HCT116 (cell line): ENCODE measurements around the gene CADPS2. TPM values are rescaled to one million over a fixed set of nuclear protein-coding genes. Genes with fewer than 3 reads are reported as not detected.

ENCODE experiments used
- ATAC-seq: fragments of 200-7000 bp; cut with Tn5 transposase; 2 replicates; pipeline ENCODE4 v1.9.1; 2020; ENCODE audit warnings: mild to moderate bottlenecking, moderate library complexity
- BruUV-seq: library from RNA; stranded (reverse); fragments of 400-500 nt; replicated peaks from 2 replicates; lab custom pipeline; 2021; lab: Mats Ljungman, UMichigan
- CTCF ChIA-PET: fragments of 300-600 bp; sonication (Branson Sonifier 250); formaldehyde crosslinking; loops from one replicate; lab custom pipeline; 2021; ENCODE audit warnings: antibody characterized with exemption; lab: Charles Lee
- POLR2A ChIA-PET: fragments of 300-600, 350-600 bp; sonication (Branson Sonifier 250); formaldehyde crosslinking; loops from one replicate; lab custom pipeline; 2021; ENCODE audit warnings: antibody characterized with exemption; lab: Charles Lee
- RAD21 ChIA-PET, 2 experiments: fragments of 300-600 bp; sonication (Branson Sonifier 250); formaldehyde crosslinking; loops; one replicate each; lab custom pipeline; 2023; ENCODE audit warnings: low total read pairs in 2 of 2; ENCODE audit not compliant: uncharacterized antibody in 2 of 2, unreplicated experiment in 2 of 2, low non-redundant PET in 1 of 2; lab: Charles Lee
- DNase-seq: peaks from one replicate; pipeline ENCODE4 v3.0.0-alpha.2; 2010; ENCODE audit warnings: low read depth, low spot score
- H2AFZ ChIP-seq: fragments of 200-600 bp; shearing (Covaris generic), sonication (generic); 2 replicates; pipeline ENCODE4 v1.6.1; 2017; ENCODE audit warnings: low read depth, mixed run types, mixed read lengths, antibody characterized with exemption, low read length; ENCODE audit not compliant: poor library complexity, severe bottlenecking
- H3K27ac ChIP-seq: 2 replicates; pipeline ENCODE4 v1.5.1; 2012; ENCODE audit warnings: low read depth, low read length
- H3K27me3 ChIP-seq: fragments of 200-600 bp; sonication (generic); 2 replicates; pipeline ENCODE4 v1.6.1; 2016; ENCODE audit warnings: mixed run types, low read length, mixed read lengths; ENCODE audit not compliant: insufficient read depth
- H3K36me3 ChIP-seq, 2 experiments: fragments of 200-500 bp in 1 of 2; fragments of 200-600 bp in 1 of 2; sonication (Bioruptor generic) in 1 of 2; sonication (generic) in 1 of 2; 2 replicates each; pipeline versions ENCODE4 v1.5.1 to v1.6.1; 2014 to 2016; ENCODE audit warnings: low read length in 2 of 2, inconsistent platforms in 1 of 2, mixed read lengths in 1 of 2, mixed run types in 1 of 2; ENCODE audit not compliant: insufficient read depth in 2 of 2, control insufficient read depth in 1 of 2
- H3K4me1 ChIP-seq, 2 experiments: fragments of 200-600 bp in 1 of 2; sonication (generic) in 1 of 2; 2 replicates each; pipeline versions ENCODE4 v1.5.1 to v1.6.1; 2012 to 2017; ENCODE audit warnings: low read length in 2 of 2, inconsistent platforms in 1 of 2, mild to moderate bottlenecking in 1 of 2, mixed read lengths in 1 of 2, mixed run types in 1 of 2, moderate library complexity in 1 of 2; ENCODE audit not compliant: insufficient read depth in 2 of 2, control insufficient read depth in 1 of 2
- H3K4me2 ChIP-seq: fragments of 200-600 bp; sonication (generic); 2 replicates; pipeline ENCODE4 v1.6.1; 2017; ENCODE audit warnings: mixed run types, low read length, mixed read lengths
- H3K4me3 ChIP-seq, 2 experiments: fragments of 200-600 bp in 1 of 2; sonication (generic) in 1 of 2; replicated peaks in 1 of 2; 2 replicates each; pipeline ENCODE4 v1.5.1; 2011 to 2016; ENCODE audit warnings: low read length in 2 of 2, control low read depth in 1 of 2, low read depth in 1 of 2, mild to moderate bottlenecking in 1 of 2, mixed read lengths in 1 of 2, mixed run types in 1 of 2
- H3K79me2 ChIP-seq: fragments of 200-600 bp; sonication (generic); 2 replicates; pipeline ENCODE4 v1.6.1; 2017; ENCODE audit warnings: mild to moderate bottlenecking, mixed run types, low read length, moderate library complexity, mixed read lengths; ENCODE audit not compliant: insufficient read depth
- H3K9ac ChIP-seq: fragments of 200-600 bp; sonication (generic); 2 replicates; pipeline ENCODE4 v1.6.1; 2016; ENCODE audit warnings: low read length, mixed read lengths
- H3K9me2 ChIP-seq: fragments of 200-600 bp; sonication (generic), shearing (Covaris generic); 2 replicates; pipeline ENCODE4 v1.6.1; 2017; ENCODE audit warnings: mixed run types, mild to moderate bottlenecking, moderate library complexity; ENCODE audit not compliant: insufficient read depth
- H3K9me3 ChIP-seq, 2 experiments: fragments of 200-500 bp in 1 of 2; fragments of 200-600 bp in 1 of 2; sonication (Bioruptor generic) in 1 of 2; sonication (generic) in 1 of 2; 2 replicates each; pipeline ENCODE4 v1.6.1; 2014 to 2017; ENCODE audit warnings: low read length in 2 of 2, mixed read lengths in 2 of 2, inconsistent platforms in 1 of 2, low read depth in 1 of 2, mild to moderate bottlenecking in 1 of 2, mixed run types in 1 of 2, moderate library complexity in 1 of 2; ENCODE audit not compliant: control insufficient read depth in 1 of 2, insufficient read depth in 1 of 2
- H4K20me1 ChIP-seq: fragments of 200-600 bp; sonication (generic), shearing (Covaris generic); 2 replicates; pipeline ENCODE4 v1.6.1; 2017; ENCODE audit warnings: mixed run types, mild to moderate bottlenecking, moderate library complexity; ENCODE audit not compliant: insufficient read depth
- ATF3 ChIP-seq: IDR thresholded peaks from 2 replicates; pipeline ENCODE4 v1.6.1; 2012
- CBX3 ChIP-seq: IDR thresholded peaks from 2 replicates; pipeline ENCODE4 v1.6.1; 2012; ENCODE audit warnings: low read depth
- CTCF ChIP-seq, 3 experiments: fragments of 200-600 bp in 1 of 3; sonication (generic) in 1 of 3; IDR thresholded peaks in 2 of 3; conservative IDR thresholded peaks in 1 of 3; 2 replicates each; pipeline ENCODE4 v1.5.1; 2012 to 2017; ENCODE audit warnings: low read depth in 2 of 3, low read length in 2 of 3, antibody characterized with exemption in 1 of 3, borderline replicate concordance in 1 of 3, control low read depth in 1 of 3, mild to moderate bottlenecking in 1 of 3, mixed read lengths in 1 of 3, mixed run types in 1 of 3, moderate library complexity in 1 of 3; ENCODE audit not compliant: insufficient read depth in 1 of 3
- EGR1 ChIP-seq: IDR thresholded peaks from 2 replicates; pipeline ENCODE4 v1.6.1; 2012; ENCODE audit warnings: low read depth
- ELF1 ChIP-seq: IDR thresholded peaks from 2 replicates; pipeline ENCODE4 v1.6.1; 2012; ENCODE audit warnings: low read depth, borderline replicate concordance
- EZH2 ChIP-seq: fragments of 200-600 bp; sonication (generic); IDR thresholded peaks from 2 replicates; pipeline ENCODE4 v1.6.1; 2017; ENCODE audit warnings: antibody characterized with exemption, mixed run types
- EZH2phosphoT487 ChIP-seq: fragments of 200-600 bp; IDR thresholded peaks from 2 replicates; pipeline ENCODE4 v1.6.1; 2018; ENCODE audit warnings: antibody characterized with exemption, borderline replicate concordance
- FOSL1 ChIP-seq: IDR thresholded peaks from 2 replicates; pipeline ENCODE4 v1.6.1; 2012; ENCODE audit warnings: low read depth
- JUND ChIP-seq: IDR thresholded peaks from 2 replicates; pipeline ENCODE4 v1.6.1; 2012
- MAX ChIP-seq: IDR thresholded peaks from 2 replicates; pipeline ENCODE4 v1.6.1; 2012
- POLR2A ChIP-seq: IDR thresholded peaks from 2 replicates; pipeline ENCODE4 v1.7.0; 2011; ENCODE audit warnings: borderline replicate concordance; ENCODE audit not compliant: insufficient read depth, insufficient read length; ENCODE audit errors: extremely low read depth
- RAD21 ChIP-seq: IDR thresholded peaks from 2 replicates; pipeline ENCODE4 v1.6.1; 2012; ENCODE audit warnings: low read depth, mild to moderate bottlenecking
- SIN3A ChIP-seq: IDR thresholded peaks from 2 replicates; pipeline ENCODE4 v1.6.1; 2012; ENCODE audit warnings: low read depth
- SRF ChIP-seq: IDR thresholded peaks from 2 replicates; pipeline ENCODE4 v1.6.1; 2012; ENCODE audit warnings: low read depth
- YY1 ChIP-seq: IDR thresholded peaks from 2 replicates; pipeline ENCODE4 v1.6.1; 2011; ENCODE audit warnings: low read length, low read depth, moderate library complexity, mild to moderate bottlenecking; ENCODE audit not compliant: insufficient replicate concordance; ENCODE audit errors: extremely low read depth
- intact Hi-C: fragments of 100-400 bp; cut with micrococcal nuclease; formaldehyde crosslinking; loops from 2 replicates; pipeline ENCODE4 v1.10.0; 2022
- total RNA-seq: library from RNA; stranded (reverse); gene quantifications from one replicate; pipeline ENCODE4 v1.2.1, GENCODE V29; 2021; ENCODE audit not compliant: unreplicated experiment
- TF ChIP-seq, protein P1 (sequence below): IDR thresholded peaks from 2 replicates; pipeline ENCODE4 v1.6.1; 2011; ENCODE audit warnings: mild to moderate bottlenecking, low read length, moderate library complexity; ENCODE audit not compliant: insufficient replicate concordance; ENCODE audit errors: extremely low read depth

CADPS2 gene
- total RNA-seq, 1 experiment from 2014 or later = 7.5 TPM

DNA sequence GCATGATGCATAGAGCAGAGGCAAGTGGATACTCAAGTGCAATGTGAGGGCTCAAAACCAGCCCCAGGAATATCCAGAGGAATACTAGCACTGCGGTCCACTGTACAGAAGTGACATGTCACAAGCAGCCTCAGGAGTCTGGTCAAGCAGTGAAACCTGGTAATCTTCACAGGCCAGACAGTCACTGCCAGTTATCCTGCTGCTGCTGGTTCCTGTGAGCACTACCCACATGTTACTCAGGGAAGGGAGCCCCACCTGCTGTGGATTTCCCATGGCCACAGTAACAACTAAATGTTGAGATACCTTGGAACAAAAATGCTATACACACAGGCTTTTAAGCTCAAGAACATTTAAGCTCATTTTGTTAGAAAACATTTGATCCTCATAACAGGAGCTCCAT is 290.4 kb downstream of the CADPS2 start:
- Histone ChIP-seq H3K4me2 (no peak overlapping the region), H3K4me3 (no peak overlapping the region), H3K4me1 (no peaks in the 10 kb centered on the region), H3K36me3 (no peaks in the 10 kb centered on the region), H3K27ac (no peak overlapping the region), H4K20me1 (no peaks in the 10 kb centered on the region), H3K9me2 (no peaks in the 10 kb centered on the region), H2AFZ (no peak overlapping the region), H3K9me3 (no peaks in the 10 kb centered on the region), H3K27me3 (no peaks in the 10 kb centered on the region), H3K79me2 (no peaks in the 10 kb centered on the region), H3K9ac (no peak overlapping the region)
- no peak for DNase-seq
- TF ChIP-seq EGR1 (no peak), JUND (no peak), CBX3 (no peak), ELF1 (no peak), YY1 (no peak), EZH2 (no peak), SRF (no peak)
- ChIA-PET RAD21 (no interaction called here), POLR2A (no interaction called here), CTCF (no interaction called here)
- BruUV-seq = no TSS peak
- intact Hi-C loops = no loop called here
- no peak for ATAC-seq

- no peak overlapping the region for H3K4me2 ChIP-seq
- intact Hi-C loops = no loop called here
- no peak overlapping the region for H3K27ac ChIP-seq
- H3K4me3 ChIP-seq = no peak overlapping the region
- no peaks in the 10 kb centered on the region for H3K27me3 ChIP-seq
- no peak for ATAC-seq
- H3K9me2 ChIP-seq = no peaks in the 10 kb centered on the region
- no peak overlapping the region for H3K9ac ChIP-seq
- no peaks in the 10 kb centered on the region for H4K20me1 ChIP-seq
- RAD21 ChIA-PET = no interaction called here
- no peak for TF ChIP-seq EZH2phosphoT487
- TF ChIP-seq RAD21 = no peak
- no peak for TF ChIP-seq FOSL1
- TF ChIP-seq CBX3 = no peak
- no peak for TF ChIP-seq POLR2A
- TF ChIP-seq CTCF (IDR thresholded peaks at IDR 0.05 in 2 of 3, conservative IDR thresholded peaks at IDR 0.05 in 1 of 3; ENCODE audit: borderline replicate concordance in 1 of 3, insufficient read depth in 1 of 3, low read depth in 2 of 3, low read length in 2 of 3) = no peak
- no peak for TF ChIP-seq ATF3
- TF ChIP-seq SRF = no peak
- TF ChIP-seq ELF1 = no peak
- no peak for TF ChIP-seq SIN3A
- no peak for TF ChIP-seq EZH2
- TF ChIP-seq, protein P1, sequence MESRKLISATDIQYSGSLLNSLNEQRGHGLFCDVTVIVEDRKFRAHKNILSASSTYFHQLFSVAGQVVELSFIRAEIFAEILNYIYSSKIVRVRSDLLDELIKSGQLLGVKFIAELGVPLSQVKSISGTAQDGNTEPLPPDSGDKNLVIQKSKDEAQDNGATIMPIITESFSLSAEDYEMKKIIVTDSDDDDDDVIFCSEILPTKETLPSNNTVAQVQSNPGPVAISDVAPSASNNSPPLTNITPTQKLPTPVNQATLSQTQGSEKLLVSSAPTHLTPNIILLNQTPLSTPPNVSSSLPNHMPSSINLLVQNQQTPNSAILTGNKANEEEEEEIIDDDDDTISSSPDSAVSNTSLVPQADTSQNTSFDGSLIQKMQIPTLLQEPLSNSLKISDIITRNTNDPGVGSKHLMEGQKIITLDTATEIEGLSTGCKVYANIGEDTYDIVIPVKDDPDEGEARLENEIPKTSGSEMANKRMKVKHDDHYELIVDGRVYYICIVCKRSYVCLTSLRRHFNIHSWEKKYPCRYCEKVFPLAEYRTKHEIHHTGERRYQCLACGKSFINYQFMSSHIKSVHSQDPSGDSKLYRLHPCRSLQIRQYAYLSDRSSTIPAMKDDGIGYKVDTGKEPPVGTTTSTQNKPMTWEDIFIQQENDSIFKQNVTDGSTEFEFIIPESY = no peak
- no peak for TF ChIP-seq JUND
- no peak for TF ChIP-seq MAX
- TF ChIP-seq, all 23 proteins: peak for 0
- Histone ChIP-seq H2AFZ (no peak overlapping the region), H3K36me3 (no peaks in the 10 kb centered on the region), H3K4me1 (no peaks in the 10 kb centered on the region), H3K9me3 (no peaks in the 10 kb centered on the region), H3K79me2 (no peaks in the 10 kb centered on the region)
- no TSS peak for BruUV-seq
- CTCF ChIA-PET = no interaction called here
- POLR2A ChIA-PET = no interaction called here
- no peak for DNase-seq
These were observed 297.6 kb downstream of the CADPS2 start for GRCh38 chr7:122588621-122589020.
